ENCODE measurements around the gene CDK2AP2. TPM values are rescaled to one million over a fixed set of nuclear protein-coding genes. Genes with fewer than 3 reads are reported as not detected.
A peak's percentile ranks its signal among the peaks of the same experiment; 100 is the strongest.

Gene CDK2AP2
- total and polyA plus RNA-seq, 10 of the 15 experiments (the other 5 are each of a cell fraction or from before 2014, with no cell fraction given): 8.0 to 177 (median 40.9) TPM

GRCh38 chr11:67493548-67494370 is 14.2 kb downstream of the CDK2AP2 start:
- POLR2A ChIA-PET: no interaction called here

GRCh38 chr11:67492801-67493547 is 15.0 kb downstream of the CDK2AP2 start:
- no peak for ATAC-seq
- TF ChIP-seq PBX3 (IDR thresholded peaks at IDR 0.05; ENCODE audit: insufficient replicate concordance, low read depth, low read length): peak; percentile 10
- TF ChIP-seq STAT1 (conservative IDR thresholded peaks at IDR 0.05): no peak
- no peak for TF ChIP-seq IKZF1 (conservative IDR thresholded peaks at IDR 0.05)
- TF ChIP-seq PKNOX1 (IDR thresholded peaks at IDR 0.05): peak; percentile 59
- TF ChIP-seq ZNF384 (IDR thresholded peaks at IDR 0.05; ENCODE audit: borderline replicate concordance, low read depth, low read length): no peak
- peaks cover 1% of the 10 kb centered on the region for H3K79me2 ChIP-seq (ENCODE audit: control insufficient read depth, insufficient read depth, low read length)
- FAIRE-seq: no peak
- H3K4me1 ChIP-seq (ENCODE audit: control insufficient read depth, insufficient read depth, low read length): peaks cover 2% of the 10 kb centered on the region
- BruUV-seq (replicated peaks): no TSS peak
- ChIA-PET POLR2A (no interaction called here), RAD21 (ENCODE audit: unreplicated experiment) (interaction anchor here (0.8 kb wide), 1 partner anchor 92 kb away, joined by 4 read pairs; no protein-coding TSS in a partner anchor), SMC1A (ENCODE audit: uncharacterized antibody, unreplicated experiment) (no interaction called here), CTCF (interaction anchor here (1.2 kb wide), 1 partner anchor 13 kb away, joined by 5 read pairs; the partner anchor contains the start of gene PITPNM1)
- no peaks in the 10 kb centered on the region for H3K27me3 ChIP-seq (replicated peaks in 1 of 2; ENCODE audit: control insufficient read depth in 2 of 2, insufficient read depth in 2 of 2, low read length in 1 of 2)
- H3K9ac ChIP-seq (ENCODE audit: control insufficient read depth, insufficient read depth, low read length): no peak overlapping the region
- no peaks in the 10 kb centered on the region; the same call in 1 of the 2 replicates for H4K20me1 ChIP-seq (ENCODE audit: control insufficient read depth, insufficient read depth)
- WGBS (ENCODE audit: insufficient coverage, insufficient replicate concordance, low lambda C conversion rate, missing lambda C conversion rate): 82% methylated on average over 37 of the region's 46 CpGs
- H3K36me3 ChIP-seq (ENCODE audit: control insufficient read depth in 2 of 2, insufficient read depth in 2 of 2, low read length in 1 of 2): peaks cover 4 to 30% of the 10 kb centered on the region in 2 experiments; a peak in 3 of 4 replicates
- H3K4me2 ChIP-seq (ENCODE audit: control insufficient read depth, insufficient read depth): no peak overlapping the region
- no peak overlapping the region for H2AFZ ChIP-seq (ENCODE audit: control insufficient read depth, low read depth, low read length)
- in situ Hi-C loops (cut with MboI) (no loop called here), intact Hi-C loops (cut with micrococcal nuclease; ENCODE audit: unreplicated experiment) (no loop called here)
- DNase-seq (ENCODE audit: low read depth, low spot score): no peak
- H3K27ac ChIP-seq (ENCODE audit: control insufficient read depth, insufficient read depth): no peak overlapping the region
- no peaks in the 10 kb centered on the region for H3K9me3 ChIP-seq (replicated peaks; ENCODE audit: control insufficient read depth, insufficient read depth, low read length)
- H3K4me3 ChIP-seq: no peak overlapping the region

More at GRCh38 chr11:67493548-67494370, 14.2 kb downstream of the CDK2AP2 start:
- H3K9me3 ChIP-seq (replicated peaks; ENCODE audit: control insufficient read depth, insufficient read depth, low read length): no peaks in the 10 kb centered on the region
- H2AFZ ChIP-seq (ENCODE audit: control insufficient read depth, low read depth, low read length): no peak overlapping the region
- no peak overlapping the region for H3K4me2 ChIP-seq (ENCODE audit: control insufficient read depth, insufficient read depth)
- H3K36me3 ChIP-seq (ENCODE audit: control insufficient read depth in 2 of 2, insufficient read depth in 2 of 2, low read length in 1 of 2): peaks cover 4 to 30% of the 10 kb centered on the region in 2 experiments; a peak in 3 of 4 replicates
- RAD21 ChIA-PET (ENCODE audit: unreplicated experiment): no interaction called here
- no peaks in the 10 kb centered on the region for H3K27me3 ChIP-seq (replicated peaks in 1 of 2; ENCODE audit: control insufficient read depth in 2 of 2, insufficient read depth in 2 of 2, low read length in 1 of 2)
- no peak for DNase-seq (ENCODE audit: low read depth, low spot score)
- intact Hi-C loops (cut with micrococcal nuclease; ENCODE audit: unreplicated experiment): no loop called here
- CTCF ChIA-PET: no interaction called here
- H3K27ac ChIP-seq (ENCODE audit: control insufficient read depth, insufficient read depth): no peak overlapping the region
- no peaks in the 10 kb centered on the region for H3K4me1 ChIP-seq (ENCODE audit: control insufficient read depth, insufficient read depth, low read length)
- SMC1A ChIA-PET (ENCODE audit: uncharacterized antibody, unreplicated experiment): no interaction called here
- in situ Hi-C loops (cut with MboI): no loop called here
- no peak for ATAC-seq
- TF ChIP-seq HCFC1 (IDR thresholded peaks at IDR 0.05; ENCODE audit: low read length) (no peak), POLR2A (IDR thresholded peaks at IDR 0.05; ENCODE audit: low read depth, low read length) (0 out of 2 replicates have a peak, but pooled peaks have one; percentile 3), ZNF217 (IDR thresholded peaks at IDR 0.05) (no peak)
- H3K9ac ChIP-seq (ENCODE audit: control insufficient read depth, insufficient read depth, low read length): no peak overlapping the region
- H3K79me2 ChIP-seq (ENCODE audit: control insufficient read depth, insufficient read depth, low read length): no peaks in the 10 kb centered on the region
- 97% methylated on average over 53 of the region's 65 CpGs for WGBS (ENCODE audit: insufficient coverage, insufficient replicate concordance, low lambda C conversion rate, missing lambda C conversion rate)
- no peak for FAIRE-seq
- TSS peak; percentile 43 for BruUV-seq (replicated peaks)
- H4K20me1 ChIP-seq (ENCODE audit: control insufficient read depth, insufficient read depth): no peaks in the 10 kb centered on the region; the same call in 1 of the 2 replicates
- H3K4me3 ChIP-seq: no peak overlapping the region

All from GM12878 (cell line).